GM12801 (cell line): ENCODE data around the gene UGT1A8.

Experiments
- TF ChIP-seq, protein P1 (sequence below): IDR thresholded peaks from one replicate; pipeline ENCODE4 v1.5.1; 2011; ENCODE audit warnings: control low read depth; ENCODE audit not compliant: insufficient read length; ENCODE audit errors: extremely low read depth

The UGT1A8 gene

DNA sequence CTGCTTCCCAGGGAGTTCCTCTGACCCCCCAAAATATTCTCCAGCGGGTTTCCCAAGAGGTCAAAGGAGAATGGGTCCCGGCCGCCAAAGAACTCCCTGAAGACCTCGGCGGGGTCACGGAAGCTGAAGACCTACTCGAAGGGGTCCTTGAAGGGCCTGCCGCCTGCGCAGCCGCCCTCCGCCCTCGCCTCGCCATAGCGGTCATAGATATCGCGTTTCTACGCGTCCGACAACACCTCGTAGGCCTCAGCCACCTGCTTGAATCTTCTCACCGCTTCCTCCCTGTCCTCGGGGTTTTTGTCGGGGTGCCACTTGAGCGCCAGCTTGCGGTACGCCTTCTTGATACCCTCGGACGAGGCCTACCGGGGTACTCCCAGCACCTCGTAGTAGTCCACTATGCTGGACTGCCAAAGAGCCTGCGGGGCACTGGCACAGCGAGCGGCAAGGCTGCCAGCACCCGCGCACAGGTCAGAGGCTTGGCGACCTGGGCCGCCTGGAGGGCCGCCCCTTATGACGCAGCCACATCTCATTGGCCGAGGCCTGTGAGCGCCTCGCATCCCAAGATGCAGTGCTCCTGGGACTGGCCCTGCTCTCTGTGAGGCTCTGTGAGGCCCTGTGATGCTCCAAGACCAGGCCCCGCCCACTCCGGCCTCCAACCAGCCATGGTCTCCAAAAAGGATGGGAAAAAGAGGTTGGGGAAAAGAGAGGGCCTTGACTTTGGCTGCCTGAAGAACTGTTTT is 137.6 kb downstream of the UGT1A8 start:
- TF ChIP-seq, protein P1, sequence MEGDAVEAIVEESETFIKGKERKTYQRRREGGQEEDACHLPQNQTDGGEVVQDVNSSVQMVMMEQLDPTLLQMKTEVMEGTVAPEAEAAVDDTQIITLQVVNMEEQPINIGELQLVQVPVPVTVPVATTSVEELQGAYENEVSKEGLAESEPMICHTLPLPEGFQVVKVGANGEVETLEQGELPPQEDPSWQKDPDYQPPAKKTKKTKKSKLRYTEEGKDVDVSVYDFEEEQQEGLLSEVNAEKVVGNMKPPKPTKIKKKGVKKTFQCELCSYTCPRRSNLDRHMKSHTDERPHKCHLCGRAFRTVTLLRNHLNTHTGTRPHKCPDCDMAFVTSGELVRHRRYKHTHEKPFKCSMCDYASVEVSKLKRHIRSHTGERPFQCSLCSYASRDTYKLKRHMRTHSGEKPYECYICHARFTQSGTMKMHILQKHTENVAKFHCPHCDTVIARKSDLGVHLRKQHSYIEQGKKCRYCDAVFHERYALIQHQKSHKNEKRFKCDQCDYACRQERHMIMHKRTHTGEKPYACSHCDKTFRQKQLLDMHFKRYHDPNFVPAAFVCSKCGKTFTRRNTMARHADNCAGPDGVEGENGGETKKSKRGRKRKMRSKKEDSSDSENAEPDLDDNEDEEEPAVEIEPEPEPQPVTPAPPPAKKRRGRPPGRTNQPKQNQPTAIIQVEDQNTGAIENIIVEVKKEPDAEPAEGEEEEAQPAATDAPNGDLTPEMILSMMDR = no peak

DNA sequence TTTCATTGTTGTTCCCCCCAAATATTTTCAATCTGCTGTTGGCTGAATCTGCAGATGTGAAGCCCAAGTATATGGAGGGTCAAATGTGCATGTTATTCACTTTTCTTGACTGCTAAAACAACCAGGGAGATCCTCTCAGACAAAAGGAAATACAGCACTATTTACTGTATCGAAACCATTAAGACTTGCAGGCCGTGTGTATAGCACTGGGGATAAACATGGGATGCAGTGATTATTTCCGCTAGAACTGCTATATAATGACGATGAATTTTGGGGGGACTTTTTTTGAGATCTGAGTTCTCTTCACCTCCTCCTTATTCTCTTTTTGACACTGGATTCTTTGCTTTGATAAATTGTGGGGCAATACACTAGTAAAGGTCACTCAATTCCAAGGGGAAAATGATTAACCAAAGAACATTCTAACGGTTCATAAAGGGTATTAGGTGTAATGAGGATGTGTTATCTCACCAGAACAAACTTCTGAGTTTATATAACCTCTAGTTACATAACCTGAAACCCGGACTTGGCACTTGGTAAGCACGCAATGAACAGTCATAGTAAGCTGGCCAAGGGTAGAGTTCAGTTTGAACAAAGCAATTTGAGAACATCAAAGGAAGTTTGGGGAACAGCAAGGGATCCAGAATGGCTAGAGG is 139.1 kb downstream of the UGT1A8 start:
- TF ChIP-seq, protein P1 = no peak

DNA sequence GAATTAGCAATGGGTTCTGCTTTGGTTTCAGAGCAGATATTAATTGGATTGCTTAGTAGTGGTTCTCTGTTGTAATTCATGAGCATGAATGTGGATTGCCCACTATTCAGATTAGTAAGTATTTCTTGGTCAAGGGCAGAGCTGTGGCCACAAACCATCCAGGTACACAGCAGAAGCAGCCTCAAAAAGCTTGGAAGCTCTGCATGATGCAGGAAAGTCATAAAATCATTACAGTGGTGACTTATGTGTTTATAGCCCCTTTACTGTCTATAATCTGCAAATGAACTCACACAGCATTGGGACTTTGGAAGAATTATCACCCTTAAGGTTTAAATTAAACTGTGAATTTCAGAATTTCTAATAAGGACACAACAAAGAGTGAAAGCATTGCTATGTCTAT is 140.7 kb downstream of the UGT1A8 start:
- TF ChIP-seq, protein P1 = no peak

DNA sequence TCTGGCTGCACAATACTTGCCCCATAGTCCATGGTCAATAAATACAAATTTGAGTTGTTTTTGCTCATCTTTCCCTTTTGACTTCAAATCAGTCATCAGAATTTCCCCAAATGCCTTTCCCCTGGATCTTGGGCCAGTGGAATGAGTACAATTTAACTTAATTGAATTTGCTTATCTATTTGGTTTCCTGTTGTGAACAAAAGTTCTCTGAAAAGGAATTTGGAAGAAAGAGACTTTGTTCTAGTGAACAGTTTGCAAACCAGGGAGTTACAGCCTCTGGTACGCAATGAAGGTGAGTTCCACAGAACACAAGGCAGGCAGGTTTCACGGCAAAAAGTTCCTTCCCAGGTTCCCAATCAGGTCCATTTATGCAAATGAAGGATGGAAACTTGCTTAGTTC is 141.4 kb downstream of the UGT1A8 start:
- TF ChIP-seq, protein P1 = no peak

DNA sequence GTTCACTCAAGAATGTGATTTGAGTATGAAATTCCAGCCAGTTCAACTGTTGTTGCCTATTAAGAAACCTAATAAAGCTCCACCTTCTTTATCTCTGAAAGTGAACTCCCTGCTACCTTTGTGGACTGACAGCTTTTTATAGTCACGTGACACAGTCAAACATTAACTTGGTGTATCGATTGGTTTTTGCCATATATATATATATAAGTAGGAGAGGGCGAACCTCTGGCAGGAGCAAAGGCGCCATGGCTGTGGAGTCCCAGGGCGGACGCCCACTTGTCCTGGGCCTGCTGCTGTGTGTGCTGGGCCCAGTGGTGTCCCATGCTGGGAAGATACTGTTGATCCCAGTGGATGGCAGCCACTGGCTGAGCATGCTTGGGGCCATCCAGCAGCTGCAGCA is 142.6 kb downstream of the UGT1A8 start, which contains the start of gene UGT1A1:
Gene UGT1A1, plus strand, starts transcription at position 228 of the 400 bp plus-strand sequence. Its CDS starts 18 bp downstream, at position 246.
- TF ChIP-seq, protein P1 = no peak

DNA sequence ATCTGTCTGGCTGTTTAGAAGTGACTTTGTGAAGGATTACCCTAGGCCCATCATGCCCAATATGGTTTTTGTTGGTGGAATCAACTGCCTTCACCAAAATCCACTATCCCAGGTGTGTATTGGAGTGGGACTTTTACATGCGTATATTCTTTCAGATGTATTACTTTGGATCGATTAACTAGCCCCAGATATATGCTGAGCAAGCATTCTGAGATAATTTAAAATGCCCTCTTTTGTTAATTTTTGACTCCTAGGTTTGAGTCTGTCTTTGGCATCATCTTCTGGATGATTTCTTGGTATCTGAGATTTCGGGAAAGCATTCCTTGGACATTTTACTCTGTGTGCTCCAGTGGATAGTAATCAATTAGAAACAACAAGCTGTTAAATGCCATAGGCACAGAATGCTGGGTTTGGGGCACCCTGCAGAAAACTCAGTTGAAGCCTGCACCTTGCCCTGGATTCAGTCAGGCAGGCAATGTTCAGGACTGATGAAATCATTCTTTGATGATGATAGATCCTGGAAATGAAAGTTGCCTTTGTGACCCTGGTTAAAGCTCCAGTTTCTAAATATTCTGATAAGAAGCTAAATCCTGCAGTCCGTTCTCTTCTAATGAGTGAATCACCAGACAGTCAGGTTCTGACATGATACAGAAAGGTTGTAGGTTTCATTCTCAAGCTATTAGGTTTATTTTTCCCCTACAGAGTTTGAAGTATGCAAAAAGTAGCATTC is 143.8 kb downstream of the UGT1A8 start:
- TF ChIP-seq, protein P1 = no peak

DNA sequence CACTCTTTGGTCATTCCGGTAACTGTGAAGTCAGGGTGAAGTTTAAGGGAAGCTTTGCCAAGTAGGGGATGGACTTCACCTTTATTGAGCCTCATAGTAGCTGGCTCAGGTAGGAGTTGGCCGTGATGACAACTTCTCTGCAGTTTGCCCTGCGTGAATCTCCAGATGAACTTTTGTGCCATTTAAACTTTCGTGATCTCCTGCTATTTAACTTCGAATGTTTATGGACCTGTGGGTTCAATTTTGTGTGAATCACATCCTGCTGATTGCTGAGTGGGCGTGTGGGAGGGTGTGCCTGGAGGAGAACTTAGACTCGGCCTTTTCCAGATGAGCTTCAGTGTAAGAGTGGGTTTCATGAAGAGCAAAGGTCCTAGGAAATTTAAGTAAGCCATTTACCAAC is 146.8 kb downstream of the UGT1A8 start:
- TF ChIP-seq, protein P1 = no peak
